NCI-H526 (cell line): ENCODE measurements around the gene BAX.

Experiments
- DNase-seq, 2 experiments: peaks; one replicate each; lab custom pipeline; 2025; lab: John Stamatoyannopoulos, UW

Gene BAX

GRCh38 chr19:48928164-48929025, 26.3 kb upstream of the BAX start:
- no peak for DNase-seq

DNA sequence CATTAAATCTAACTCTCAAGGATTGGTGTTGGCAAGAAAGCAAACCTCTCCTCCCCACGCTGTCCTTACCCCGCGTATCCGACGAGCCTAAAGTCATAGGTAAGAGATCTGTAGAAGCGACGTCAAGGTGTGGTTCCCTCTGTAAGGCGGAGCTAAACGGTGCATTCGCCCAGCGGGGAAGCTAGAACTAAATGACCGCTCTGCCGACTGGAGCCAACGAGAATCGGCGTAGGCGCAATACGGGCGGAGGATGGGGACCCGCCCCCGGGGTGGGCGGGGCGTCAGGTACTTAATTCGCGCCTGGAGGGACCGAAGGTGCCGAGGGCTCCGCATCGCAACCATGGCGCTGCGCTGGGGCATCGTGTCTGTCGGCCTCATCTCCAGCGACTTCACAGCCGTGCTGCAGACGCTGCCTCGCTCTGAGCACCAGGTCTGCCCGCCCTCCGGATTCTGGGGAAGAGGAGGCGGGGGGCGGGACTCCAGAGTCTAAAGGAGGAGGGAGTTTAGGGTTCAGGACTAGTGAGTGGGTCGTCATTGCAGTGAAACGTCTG, 21.2 kb upstream of the BAX start, which contains the start of gene DHDH:
TSS of gene DHDH (plus strand) at position 318 of the 551 bp plus-strand sequence. CDS start at position 341, 23 bp downstream.
- DNase-seq = peak; percentile 88 to 96

DNA sequence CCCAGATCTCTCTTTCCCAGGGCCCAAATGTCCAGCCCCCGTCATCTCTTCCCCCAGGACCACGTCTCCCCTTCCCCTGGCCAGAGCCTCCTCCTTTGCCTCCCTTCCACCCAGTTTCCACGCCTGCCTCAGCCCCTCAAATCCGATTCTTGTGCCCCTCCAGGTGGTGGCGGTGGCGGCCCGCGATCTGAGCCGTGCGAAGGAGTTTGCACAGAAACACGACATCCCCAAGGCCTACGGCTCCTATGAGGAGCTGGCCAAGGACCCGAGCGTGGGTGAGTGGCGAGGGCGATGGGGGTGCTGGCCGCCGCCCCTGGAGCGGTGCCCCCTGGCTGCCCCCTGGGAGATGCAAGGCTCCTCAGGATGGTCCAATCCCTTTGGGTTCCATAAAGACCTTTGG, 19.8 kb upstream of the BAX start:
- DNase-seq = no peak

GRCh38 chr19:48935864-48936263, 18.8 kb upstream of the BAX start:
- no peak for DNase-seq

- no peak for DNase-seq
These were observed 16.4 kb upstream of the BAX start for GRCh38 chr19:48938256-48938655.

- DNase-seq = no peak
These were observed 13.8 kb upstream of the BAX start for GRCh38 chr19:48940902-48941301.

DNA sequence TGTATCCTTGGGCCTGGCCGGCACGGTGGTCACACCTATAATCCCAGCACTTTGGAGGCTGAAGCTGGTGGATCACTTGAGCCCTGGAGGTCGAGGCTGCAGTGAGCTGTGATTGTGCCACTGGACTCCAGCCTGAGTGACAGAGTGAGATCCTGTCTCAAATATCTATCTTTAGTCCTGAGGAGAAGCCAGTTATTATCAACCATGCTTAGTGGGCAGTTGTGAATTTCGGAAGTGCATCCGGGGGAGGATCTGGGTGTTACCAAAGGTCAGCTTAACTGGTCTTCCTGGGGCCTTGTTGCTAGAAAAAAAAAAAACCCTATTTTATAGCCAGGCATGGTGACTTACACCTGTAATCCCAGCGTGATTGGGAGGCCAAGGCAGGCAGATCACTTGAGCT, 11.6 kb upstream of the BAX start:
- no peak for DNase-seq

DNA sequence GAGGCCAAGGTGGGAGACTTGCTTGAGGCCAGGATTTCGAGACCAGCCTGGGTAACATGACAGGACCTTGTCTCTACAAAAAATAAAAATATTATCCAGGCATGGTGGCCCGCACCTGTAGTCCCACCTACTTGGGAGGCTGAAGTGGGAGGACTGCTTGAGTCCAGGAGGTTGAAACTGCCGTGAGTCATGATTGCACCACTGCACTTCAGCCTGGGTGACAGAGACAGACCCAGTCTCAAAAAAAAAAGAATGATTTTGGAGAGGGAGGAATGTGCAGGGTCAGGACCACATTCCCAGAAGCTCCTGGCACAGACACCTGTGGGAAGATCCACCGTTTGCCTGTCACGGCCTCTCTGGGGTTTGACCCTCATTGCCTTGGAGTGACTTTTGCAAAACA, 9.3 kb upstream of the BAX start:
- no peak for DNase-seq

GRCh38 chr19:48945817-48946216, 8.9 kb upstream of the BAX start:
- no peak for DNase-seq

GRCh38 chr19:48946463-48947257, 8.0 kb upstream of the BAX start:
- no peak for DNase-seq

GRCh38 chr19:48947258-48947542, 7.5 kb upstream of the BAX start:
- no peak for DNase-seq

DNA sequence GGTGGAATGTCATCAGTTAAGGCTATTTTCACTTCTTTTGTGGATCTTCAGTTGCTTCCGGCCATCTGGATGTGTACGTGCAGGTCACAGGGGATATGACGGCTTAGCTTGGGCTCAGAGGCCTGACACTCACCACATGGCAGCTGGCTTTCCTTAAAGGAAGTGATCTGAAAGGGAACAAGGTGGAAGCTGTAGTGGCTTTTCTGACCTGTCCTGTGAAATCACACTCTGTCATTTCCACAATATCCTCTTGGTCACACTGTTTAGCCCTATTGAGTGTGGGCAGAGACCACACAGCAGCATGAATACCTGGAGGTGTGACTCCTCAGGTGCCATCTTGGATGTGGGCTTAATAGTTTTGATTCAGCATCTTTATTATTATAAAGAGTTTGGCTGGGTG, 4.5 kb upstream of the BAX start:
- no peak for DNase-seq

- no peak for DNase-seq
These were observed 3.7 kb upstream of the BAX start for GRCh38 chr19:48950830-48951519.

DNA sequence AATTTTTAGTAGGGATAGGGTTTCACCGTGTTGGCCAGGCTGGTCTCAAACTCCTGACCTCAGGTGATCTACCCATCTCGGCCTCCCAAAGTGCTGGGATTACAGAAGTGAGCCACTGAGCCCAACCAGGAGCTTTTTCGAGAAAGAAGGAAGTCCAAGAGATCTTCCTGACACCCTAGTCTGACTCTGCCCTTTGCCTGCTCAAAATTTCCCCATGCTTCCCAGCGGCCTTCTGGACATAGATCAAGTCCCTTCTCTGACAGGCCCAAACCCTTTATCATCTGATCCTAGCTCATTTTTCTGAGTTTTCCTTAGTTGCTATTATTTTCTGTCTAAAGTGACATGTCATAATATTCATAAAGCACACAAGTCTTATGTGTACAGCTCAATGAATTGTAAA, 1.5 kb upstream of the BAX start:
- no peak for DNase-seq

- no peak for DNase-seq
These were observed 583 bp upstream of the BAX start for GRCh38 chr19:48953990-48954594.

DNA sequence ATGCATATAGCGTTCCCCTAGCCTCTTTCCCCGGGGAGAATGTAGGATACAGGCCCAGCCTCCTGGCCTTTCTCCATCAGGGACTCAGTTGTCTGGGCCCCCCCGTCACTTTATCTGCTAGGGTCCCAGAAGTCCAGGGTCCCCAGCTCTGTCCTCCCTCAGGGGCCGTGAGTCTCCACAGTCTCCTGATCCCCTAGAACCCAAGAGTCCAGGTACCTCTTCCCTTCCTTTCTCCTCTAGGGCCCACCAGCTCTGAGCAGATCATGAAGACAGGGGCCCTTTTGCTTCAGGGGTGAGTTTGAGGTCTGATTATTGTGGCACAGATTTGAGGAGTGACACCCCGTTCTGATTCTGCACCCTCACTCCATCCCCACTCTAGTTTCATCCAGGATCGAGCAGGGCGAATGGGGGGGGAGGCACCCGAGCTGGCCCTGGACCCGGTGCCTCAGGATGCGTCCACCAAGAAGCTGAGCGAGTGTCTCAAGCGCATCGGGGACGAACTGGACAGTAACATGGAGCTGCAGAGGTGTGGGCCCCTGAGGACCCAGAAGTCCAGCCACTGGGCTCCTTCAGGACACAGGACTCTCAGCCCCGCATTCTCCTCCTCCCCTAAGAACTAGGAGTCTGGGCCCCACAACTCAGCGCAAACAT, 758 bp downstream of the BAX start:
- no peak for DNase-seq

DNA sequence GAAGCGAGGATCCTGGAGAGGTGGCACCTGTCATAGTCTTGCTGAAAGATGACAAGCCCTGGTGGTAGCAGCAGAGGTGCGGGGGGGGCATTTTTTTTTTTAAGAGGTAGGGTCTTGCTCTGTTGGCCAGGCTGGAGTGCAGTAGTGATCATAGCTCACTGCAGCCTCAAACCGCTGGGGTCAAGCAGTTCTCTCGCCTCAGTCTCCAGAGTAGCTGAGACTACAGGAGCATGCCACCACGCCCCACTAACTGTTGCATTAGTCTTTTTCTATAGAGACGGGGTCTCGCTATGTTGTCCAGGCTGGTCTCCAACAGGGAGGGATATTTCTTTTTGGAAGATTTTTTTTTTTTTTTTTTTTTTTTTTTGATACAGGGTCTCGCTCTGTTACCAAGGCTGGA, 3.3 kb downstream of the BAX start:
- no peak for DNase-seq

- DNase-seq = no peak
These were observed 4.9 kb downstream of the BAX start for GRCh38 chr19:48959341-48960239.

GRCh38 chr19:48961051-48961649, 6.5 kb downstream of the BAX start:
- no peak for DNase-seq

DNA sequence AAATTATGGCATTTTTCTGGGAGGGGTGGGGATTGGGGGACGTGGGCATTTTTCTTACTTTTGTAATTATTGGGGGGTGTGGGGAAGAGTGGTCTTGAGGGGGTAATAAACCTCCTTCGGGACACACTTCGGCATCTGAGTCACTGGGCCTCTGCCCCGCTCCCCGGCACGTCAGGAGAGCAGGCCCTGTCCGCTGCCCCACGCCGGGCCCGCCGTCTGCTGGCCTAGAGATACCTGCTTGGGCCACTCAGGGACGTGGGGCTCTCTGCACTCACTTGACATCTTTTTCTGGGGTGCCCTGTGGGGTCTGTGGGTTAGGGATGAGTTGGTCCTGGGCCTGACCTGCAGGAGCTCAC, 7.0 kb downstream of the BAX start:
- DNase-seq = no peak
